DMS 273 (cell line): ENCODE results near the gene OIP5.
"Not testable (repeated sequence)": the region's sequence is repeated elsewhere in the genome, so short reads cannot be mapped to it uniquely, and the experiment has no call there.

ENCODE experiments used
- DNase-seq: peaks from one replicate; lab custom pipeline; 2025; ENCODE audit not compliant: unreplicated experiment; lab: John Stamatoyannopoulos, UW

Gene OIP5

DNA sequence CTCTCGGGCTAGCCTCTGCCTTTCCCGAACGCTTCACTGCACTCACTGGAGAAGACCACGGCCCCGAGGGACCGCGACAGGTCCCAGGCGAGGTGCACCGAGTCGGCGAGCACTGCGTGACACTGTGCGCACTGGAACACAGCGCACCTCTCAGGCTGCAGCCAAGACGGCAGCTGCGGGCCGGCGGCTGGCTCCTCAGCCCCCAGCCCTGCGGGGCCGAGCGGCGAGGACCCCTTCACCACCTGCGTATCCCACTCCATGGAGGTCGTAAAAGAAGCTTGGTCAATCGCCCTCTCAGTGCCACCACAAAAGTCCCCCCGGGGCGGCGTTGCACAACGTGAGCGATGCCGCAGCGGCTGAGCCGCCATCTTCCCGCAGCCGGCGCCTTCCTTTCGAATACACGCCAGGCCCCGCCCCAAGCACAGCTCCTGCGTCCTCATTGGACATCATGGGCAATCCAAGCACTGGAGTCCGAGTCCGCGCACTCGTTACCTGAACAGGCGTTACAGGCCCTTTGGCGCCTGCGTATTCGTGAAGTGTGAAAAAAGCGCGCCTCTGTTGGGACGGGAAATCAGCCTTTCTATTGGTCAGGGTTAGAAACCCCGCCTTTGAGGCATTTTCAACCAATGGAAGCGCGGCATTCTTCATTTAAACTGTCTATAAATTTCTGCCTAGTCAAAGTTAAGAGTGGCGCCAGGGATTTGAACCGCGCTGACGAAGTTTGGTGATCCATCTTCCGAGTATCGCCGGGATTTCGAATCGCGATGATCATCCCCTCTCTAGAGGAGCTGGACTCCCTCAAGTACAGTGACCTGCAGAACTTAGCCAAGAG, at the start of gene OIP5, which contains the start of gene NUSAP1:
Gene OIP5, minus strand, starts transcription at position 398 of the 832 bp plus-strand sequence. Its CDS starts 30 bp downstream, at position 368.
Gene NUSAP1, plus strand, starts transcription at position 688 of the 832 bp plus-strand sequence. Its CDS starts 77 bp downstream, at position 765.
- peak; percentile 99 for DNase-seq

DNA sequence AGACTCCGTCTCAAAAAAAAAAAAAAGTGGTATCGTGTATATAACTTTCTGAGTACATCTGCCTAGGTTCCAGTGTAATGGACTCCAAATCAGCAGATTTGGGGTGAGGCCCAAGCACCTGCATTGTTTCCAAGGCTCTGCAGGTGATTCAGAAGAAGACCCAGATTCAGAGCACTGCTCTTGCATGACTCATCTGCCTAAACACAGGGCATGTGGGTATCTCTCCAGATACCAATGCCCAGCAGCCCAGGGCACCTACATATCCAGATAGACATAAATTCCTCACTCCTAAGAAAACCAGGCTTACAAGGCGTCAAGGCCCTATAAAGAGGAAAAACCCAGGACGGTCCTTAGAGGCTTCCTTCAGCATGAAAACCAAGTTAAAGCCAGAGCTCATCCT, 45.6 kb upstream of the OIP5 start:
- no peak for DNase-seq

DNA sequence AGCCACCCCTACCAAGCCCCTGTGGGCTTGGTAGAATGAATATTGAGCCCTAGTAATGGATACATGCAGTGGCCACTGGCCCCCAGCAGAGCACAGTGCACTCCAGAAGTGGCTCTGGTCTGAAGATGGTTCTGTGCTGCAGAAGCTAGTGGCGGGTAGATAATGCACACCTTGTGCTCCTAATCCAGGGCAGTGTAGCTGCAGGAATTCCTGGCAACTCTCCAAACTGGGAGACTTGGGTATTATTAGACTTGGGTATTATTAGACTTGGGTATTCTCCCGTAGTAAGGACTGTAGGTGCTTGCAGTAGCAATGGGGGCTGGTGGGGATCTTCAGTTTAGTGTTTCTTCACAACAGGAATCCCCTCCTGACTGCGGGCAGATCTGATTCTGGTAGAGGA, 35.0 kb upstream of the OIP5 start:
- DNase-seq = no peak

DNA sequence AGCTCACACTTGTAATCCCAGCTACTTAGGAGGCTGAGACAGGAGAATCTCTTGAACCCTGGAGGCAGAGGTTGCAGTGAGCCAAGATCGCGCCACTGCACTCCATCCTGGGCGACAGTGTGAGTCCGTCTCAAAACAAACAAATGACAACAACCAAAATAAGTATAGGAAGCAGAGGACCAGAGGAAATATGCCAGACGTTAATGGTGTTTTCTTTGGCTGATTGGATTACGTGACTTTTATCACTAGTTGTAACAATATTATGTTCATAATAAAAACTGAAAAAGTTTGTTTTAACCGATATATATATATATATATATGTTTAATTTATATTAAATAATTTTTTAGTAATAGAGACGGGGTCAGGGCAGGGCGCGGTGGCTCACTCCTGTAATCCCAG, 22.0 kb upstream of the OIP5 start:
- DNase-seq = no peak

DNA sequence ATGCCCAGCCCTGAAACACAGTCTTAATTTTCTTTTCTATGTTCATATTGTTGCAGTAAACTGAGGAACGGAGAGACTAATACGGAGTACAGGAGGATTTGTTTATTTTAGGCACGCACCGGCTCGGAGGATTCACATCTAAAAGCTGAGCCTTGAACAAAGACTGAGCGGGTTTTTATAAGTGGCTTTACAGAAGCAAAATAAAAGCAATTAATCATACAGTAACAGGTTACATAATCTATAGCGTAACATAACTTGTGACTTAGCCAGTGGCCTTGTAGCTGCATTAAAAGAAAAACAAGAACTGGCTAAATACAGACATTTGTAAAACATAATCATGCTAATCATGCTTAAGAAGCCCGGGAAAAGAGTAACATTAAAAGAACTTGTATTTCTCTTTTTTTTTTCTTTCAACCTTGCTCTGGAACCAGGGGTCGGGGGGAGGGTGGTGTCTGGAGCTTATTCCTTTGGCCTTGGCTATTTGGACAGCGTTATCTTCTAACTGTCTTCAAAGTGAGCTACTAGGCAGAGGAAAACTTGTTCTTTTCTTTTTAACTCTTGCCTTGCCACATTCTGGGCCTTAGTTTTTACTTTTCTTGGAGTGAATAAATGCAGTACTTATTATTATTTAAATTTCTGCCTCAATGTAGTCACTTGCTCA, 17.8 kb upstream of the OIP5 start:
- DNase-seq = no peak

DNA sequence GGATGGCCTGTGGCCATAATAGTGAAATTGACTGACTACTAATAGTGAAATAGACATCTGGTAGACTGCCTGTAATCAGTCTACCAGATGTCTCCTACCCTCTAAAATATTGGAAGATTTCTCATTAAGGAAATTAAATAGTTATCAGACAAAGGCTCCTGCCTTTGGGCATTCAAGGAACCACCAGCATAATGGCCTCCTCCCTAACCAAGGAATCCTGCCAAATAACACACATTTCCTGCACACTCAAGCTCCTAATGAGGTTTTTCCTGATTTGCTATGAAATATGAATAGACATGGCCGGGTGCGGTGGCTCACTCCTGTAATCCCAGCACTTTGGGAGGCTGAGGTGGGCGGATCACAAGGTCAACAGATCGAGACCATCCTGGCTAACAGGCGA, 14.8 kb upstream of the OIP5 start:
- no peak for DNase-seq

DNA sequence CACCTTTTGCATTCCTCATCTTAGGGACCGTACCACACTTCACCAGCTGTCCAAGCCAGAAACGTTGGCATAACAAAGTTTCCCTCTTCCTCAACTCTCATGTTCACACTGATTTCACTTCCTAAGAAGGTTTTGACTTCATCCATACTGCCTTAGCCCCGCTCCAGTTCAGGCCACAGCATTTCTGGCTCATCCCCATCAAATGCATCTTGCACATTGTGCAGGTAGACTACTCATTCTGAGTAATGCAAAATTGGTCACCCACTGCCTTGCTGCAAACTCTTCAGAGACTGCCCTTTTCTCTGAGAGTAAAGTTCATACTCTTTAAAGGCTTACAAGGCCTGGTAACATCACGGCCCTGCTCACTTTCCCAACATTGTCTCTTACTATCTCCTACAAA, 9.1 kb upstream of the OIP5 start:
- DNase-seq = no peak

DNA sequence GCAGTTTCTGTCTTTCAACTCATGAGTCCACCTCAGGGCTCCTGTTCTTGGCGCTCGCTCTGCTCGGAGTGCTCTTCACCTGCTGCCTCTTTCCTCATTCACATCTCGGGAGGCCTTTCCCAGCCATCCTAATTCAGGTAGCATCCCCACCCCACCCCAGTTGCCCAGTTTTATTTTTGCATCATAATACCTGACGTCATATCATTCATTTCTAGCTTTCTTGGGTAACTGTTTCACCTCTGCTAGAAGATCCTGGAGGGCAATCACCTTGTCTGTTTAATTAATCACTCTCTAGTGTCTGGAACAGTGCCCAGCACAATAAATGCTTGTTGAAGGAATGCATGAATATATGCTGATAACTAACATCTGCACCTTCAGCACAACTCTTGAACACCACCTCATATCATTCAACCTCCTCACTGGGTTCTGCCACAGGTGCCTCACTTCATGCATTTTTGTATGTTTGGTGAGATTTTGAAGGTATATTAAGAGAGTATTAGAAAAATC, 7.9 kb upstream of the OIP5 start:
- DNase-seq = no peak

DNA sequence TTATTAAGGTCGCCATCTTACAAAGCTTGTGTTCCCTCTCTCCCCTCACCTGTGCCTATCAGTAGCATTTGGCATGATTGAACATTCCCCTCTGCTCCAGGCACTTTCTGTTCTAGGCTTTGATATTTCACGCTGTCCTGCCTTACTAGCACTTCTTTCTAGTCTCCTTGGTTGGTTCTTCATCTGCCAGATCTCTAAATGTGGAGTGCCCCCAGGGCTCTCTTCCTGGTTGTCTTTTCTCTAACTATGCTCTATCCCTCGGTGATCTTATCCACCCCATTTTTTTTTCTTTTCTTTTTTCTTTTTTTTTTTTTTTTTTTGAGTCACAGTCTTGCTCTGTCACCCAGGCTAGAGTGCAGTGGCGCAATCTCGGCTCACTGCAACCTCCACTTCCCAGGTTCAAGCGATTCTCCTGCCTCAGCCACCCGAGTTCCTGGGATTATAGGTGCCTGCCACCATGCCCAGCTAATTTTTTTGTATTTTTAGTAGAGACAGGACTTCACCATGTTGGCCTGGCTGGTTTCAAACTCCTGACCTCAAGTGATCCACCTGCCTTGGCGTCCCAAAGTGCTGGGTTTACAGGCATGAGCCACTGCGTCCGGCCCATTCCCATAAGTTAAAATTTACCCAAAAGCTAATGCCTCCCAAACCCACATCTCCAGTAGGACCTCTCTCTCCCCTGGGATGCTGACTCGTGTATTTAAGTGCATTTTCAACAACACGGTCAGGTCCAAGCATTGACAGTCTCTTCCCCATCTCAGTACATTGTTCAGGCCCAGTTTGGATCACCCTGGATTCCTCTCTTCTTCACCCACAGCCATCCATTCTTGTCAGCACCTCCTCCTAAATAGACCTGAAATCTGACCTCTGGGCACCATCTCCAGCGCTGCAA, 5.5 kb upstream of the OIP5 start:
- no peak for DNase-seq

DNA sequence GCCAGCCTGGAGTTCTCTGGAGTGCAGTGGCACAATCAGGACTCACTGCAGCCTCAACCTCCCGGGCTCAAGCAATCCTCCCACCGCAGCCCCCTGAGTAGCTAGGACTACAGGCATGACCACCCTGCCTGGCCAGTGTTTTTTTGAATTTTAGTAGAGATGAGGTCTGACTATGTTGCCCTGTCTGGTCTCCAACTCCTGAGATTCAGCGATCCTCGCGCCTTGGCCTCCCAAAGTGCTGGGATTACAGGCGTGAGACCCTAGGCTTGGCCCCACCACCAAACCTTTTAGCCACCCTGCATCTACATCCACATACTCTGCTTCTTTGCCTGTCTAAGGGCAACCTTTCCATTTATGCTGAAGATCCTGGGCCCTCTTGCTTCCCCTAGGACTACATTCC, 4.7 kb upstream of the OIP5 start:
- no peak for DNase-seq

DNA sequence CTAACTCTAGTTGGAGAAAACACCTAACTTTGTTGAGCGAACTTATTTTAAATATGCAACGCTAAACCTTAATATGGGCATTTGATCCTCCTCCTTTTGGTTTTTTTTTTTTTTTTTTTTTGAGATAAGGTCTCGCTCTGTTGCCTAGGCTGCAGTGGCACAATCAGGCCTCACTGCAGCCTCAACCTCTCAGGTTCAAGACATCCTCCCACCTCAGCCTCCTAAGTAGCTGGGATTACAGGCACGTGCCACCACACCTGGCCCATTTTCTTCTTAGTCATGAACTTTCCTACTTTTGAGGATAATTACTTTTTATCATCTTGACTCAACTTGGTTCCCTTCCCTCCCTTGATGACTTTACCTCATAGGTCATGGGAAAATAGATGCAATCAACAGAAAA, 4.2 kb upstream of the OIP5 start:
- DNase-seq = no peak

DNA sequence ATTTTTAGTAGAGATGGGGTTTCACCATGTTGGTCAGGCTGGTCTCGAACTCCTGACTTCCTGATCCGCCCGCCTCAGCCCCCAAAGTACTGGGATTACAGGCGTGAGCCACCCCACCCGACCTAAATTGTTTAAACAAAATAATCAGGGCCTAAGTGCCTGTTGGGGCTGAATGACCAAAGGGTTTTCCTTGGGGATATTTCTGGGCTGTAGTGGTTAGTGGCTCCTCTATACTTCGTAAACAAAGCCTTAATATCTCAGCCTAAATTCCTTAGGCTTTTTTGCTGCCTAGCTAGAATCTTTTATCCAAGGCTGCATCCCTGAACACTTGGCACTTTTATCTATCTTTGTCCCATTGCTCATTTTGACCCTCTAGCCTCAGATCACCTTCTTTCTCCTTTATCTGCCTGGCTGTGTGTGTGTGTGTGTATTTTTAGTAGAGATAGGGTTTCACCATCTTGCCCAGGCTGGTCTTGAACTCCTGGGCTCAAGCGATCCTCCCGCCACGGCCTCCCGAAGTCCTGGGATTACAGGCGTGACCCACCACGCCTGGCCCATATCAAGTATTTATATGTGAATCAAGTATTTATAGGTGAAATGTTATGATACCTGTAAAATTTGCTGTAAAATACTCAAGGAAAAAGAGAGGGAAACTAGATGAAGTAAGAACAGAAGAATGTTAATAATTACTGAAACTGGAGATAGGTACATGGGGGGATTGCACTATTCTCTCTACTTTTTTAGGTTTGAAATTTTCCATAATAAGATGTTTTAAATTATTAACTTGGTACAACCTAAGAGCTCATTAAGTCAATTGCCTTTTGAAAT, 2.1 kb upstream of the OIP5 start:
- peak; percentile 15 for DNase-seq

DNA sequence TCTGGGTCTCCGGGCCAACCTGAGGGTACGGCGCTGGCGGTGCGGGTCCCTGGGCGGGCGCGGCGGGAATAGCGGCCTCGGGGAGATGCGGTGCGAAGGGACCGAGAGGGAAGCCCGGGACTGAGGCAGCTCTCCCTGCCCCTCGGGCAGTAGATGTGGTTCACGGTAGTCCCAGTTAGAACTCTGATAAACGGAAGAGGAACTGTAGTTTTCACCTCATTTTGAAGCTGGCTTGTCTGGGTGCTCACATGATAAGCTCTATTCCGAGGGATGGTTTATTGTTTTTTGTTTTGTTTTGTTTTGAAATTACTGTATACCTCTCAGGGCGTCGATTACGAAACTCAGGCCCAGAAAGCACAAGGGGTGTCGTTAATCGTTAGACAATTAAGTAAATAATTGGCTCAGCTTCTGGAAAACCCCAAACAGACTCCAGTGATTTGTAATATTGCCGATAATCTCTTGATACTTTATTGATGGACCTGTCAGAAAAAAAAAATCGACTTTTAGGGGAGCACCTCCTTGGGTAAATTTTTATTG, 703 bp upstream of the OIP5 start:
- DNase-seq = no peak

DNA sequence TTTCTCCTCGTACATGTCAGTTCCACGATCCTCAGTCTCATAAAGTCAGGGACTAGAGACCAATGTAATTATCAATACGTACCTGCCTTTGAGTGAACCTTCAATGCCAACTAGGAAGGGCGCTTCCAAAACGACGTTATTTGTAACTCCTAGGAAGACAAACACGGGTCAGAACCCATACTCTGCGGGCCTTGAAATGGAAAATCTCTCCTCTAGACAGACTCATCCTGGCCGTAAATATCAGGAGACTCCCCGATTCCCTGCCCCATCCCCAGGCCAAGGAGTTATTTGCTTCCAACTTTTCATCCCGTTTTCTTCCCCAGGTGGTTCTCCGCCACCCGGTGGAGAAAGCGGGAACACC, 578 bp downstream of the OIP5 start:
- no peak for DNase-seq

DNA sequence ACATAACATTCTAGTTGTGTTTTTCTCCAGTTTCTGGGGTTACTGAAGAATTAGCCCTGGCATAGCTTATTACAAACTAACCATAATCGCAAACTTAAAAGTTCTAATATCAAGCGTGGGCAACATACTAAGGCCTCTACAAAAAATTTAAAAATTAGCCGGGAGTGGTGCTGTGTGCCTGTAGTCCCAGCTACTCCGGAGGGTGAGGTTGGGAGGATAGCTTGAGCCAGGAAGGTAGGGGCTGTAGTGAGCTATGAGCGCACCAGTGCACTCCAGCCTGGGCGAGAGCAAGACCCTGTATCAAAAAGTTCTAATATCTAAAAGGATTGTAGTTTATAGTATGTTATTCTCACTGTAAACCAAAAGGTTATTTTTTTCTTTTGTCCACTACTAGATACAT, 1.1 kb downstream of the OIP5 start:
- DNase-seq = no peak

DNA sequence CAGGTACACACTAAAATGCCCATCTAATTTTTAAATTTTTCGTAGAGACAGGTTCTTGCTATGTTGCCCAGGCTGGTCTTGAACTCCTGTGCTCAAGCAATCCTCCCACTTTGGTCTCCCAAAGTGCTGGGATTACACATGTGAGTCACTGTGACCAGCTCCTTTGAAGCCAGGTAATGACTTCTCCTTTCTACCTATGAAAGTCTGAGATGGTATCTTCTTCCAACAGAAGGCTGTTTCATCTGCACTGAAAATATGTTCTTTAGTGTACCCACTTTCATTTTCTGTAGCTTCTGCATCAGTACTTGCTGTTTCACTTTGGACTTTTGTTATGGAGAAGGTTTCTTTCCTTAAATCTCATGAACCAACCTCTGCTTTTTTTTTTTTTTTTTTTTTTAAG, 8.8 kb downstream of the OIP5 start:
- no peak for DNase-seq

DNA sequence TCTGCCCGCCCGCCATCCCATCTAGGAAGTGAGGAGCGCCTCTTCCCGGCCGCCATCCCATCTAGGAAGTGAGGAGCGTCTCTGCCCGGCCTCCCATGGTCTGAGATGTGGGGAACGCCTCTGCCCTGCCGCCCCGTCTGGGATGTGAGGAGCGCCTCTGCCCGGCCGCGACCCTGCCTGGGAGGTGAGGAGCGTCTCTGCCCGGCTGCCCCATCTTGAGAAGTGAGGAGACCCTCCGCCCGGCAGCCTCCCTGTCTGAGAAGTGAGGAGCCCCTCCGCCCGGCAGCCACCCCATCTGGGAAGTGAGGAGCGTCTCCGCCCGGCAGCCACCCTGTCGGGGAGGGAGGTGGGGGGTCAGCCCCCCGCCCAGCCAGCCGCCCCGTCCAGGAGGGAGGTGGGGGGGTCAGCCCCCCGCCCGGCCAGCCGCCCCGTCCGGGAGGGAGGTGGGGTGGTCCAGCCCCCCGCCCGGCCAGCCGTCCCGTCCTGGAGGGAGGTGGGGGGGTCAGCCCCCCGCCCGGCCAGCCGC, 11.5 kb downstream of the OIP5 start:
- not testable (repeated sequence) for DNase-seq

DNA sequence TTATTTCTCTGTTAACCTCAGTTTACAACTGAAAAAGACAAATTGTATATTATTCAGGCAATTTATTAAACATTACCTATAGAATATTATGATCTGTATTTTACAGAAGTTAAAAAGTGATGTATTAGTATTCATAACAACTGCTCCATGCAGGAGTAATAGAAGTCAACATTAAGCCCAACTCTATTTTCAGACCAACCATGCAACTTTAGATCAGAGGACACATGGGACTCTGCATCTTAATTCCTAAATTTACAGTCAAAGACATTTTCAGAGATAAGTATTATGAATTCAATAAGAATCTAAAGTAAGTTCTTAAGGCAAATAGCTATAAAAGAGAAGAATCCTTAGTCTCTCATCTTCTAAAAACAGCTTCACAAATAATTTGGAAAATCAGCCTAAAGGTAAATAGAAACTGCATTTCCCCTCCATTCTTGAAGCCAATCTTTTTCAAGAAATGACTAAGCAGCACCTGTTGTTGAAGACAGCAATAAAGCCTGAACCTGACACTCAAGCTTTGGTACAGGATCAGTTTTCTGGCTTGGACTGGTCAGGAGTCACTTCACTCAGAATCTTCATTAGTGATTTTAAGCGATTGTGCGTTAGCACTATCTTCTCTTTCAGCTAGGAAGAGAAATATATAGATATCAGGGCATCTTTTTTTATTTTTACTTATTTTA, 23.0 kb downstream of the OIP5 start:
- no peak for DNase-seq

DNA sequence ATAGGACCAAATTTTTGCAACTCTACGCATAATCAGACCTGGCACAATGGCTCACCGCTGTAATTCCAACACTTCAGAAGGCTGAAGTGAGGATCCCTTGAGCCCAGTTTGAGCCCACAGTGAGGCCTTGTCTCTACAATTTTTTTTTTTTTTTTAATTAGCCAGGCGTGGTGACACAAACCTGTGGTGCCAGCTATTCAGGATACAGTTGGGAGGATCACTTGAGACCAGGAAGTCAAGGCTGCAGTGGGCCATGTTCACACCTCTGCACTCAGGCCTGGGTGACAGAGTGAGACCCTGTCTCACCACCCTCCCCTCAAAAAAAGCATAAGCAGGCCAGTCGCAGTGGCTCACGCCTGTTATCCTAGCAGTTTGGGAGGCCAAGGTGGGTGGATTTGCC, 24.7 kb downstream of the OIP5 start:
- no peak for DNase-seq
